Measurements from ENCODE around the gene PRKG1.

Gene PRKG1

DNA sequence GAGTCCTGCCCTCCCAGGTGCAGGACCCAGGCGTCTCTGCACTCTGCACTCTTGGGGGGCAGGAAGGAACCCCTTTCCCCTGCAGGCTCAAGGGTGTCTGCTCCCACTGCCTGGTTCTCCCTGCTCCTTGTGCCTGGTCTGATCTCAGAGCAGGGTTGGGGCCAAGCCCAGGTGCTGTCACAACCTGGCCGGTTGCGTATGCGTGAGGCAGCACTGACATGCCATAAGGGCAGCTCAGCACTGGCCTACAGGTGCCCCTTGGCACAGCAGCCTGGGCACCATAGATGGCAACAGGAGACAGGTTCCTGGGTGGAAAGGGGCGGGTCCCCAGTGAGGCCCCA is 1273.0 kb downstream of the PRKG1 start:
- Histone ChIP-seq H3K27me3 (ENCODE audit: low read length) (no peaks in the 10 kb centered on the region), H3F3A (ENCODE audit: insufficient read depth) (no peaks in the 10 kb centered on the region), H3K79me2 (ENCODE audit: insufficient read depth, low read length) (no peaks in the 10 kb centered on the region), H3K9ac (ENCODE audit: low read length) (no peak overlapping the region), H3K4me3 (ENCODE audit: insufficient read depth, low read length, poor library complexity, severe bottlenecking) (no peak overlapping the region), H3K4me2 (ENCODE audit: low read depth, low read length, poor library complexity, severe bottlenecking) (no peak overlapping the region), H2AFZ (ENCODE audit: low read depth, low read length, severe bottlenecking) (no peak overlapping the region), H3K9me3 (ENCODE audit: insufficient read depth, low read length) (no peaks in the 10 kb centered on the region; the same call in 1 of the 2 replicates), H4K20me1 (ENCODE audit: low read depth, low read length) (no peaks in the 10 kb centered on the region), H3K9me2 (replicated peaks; ENCODE audit: insufficient read depth, low read length) (no peaks in the 10 kb centered on the region), H3K27ac (ENCODE audit: low read depth, low read length) (no peak overlapping the region), H3K36me3 (ENCODE audit: low read length) (no peaks in the 10 kb centered on the region)
- TF ChIP-seq EZH2phosphoT487 (conservative IDR thresholded peaks at IDR 0.05; ENCODE audit: low read length): no peak
- TF ChIP-seq, protein P1, sequence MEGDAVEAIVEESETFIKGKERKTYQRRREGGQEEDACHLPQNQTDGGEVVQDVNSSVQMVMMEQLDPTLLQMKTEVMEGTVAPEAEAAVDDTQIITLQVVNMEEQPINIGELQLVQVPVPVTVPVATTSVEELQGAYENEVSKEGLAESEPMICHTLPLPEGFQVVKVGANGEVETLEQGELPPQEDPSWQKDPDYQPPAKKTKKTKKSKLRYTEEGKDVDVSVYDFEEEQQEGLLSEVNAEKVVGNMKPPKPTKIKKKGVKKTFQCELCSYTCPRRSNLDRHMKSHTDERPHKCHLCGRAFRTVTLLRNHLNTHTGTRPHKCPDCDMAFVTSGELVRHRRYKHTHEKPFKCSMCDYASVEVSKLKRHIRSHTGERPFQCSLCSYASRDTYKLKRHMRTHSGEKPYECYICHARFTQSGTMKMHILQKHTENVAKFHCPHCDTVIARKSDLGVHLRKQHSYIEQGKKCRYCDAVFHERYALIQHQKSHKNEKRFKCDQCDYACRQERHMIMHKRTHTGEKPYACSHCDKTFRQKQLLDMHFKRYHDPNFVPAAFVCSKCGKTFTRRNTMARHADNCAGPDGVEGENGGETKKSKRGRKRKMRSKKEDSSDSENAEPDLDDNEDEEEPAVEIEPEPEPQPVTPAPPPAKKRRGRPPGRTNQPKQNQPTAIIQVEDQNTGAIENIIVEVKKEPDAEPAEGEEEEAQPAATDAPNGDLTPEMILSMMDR (IDR thresholded peaks at IDR 0.05; ENCODE audit: insufficient read depth, low read length, poor library complexity, severe bottlenecking): no peak
